Parathyroid adenoma (tissue), 2 donors: ENCODE measurements around the gene AKAP8L.

Experiments used
- H2AFZ ChIP-seq: fragments of 300-600 bp; sonication (generic); one replicate; pipeline ENCODE4 v1.7.0; 2017; ENCODE audit warnings: antibody characterized with exemption, mild to moderate bottlenecking
- H3K27ac ChIP-seq: fragments of 300-600 bp; sonication (generic); one replicate; pipeline ENCODE4 v1.7.0; 2017
- H3K27me3 ChIP-seq: fragments of 300-600 bp; sonication (generic); one replicate; pipeline ENCODE4 v1.7.0; 2017; ENCODE audit warnings: low read length; ENCODE audit not compliant: control insufficient read depth, insufficient read depth
- H3K36me3 ChIP-seq: fragments of 300-600 bp; sonication (generic); one replicate; pipeline ENCODE4 v1.7.0; 2017; ENCODE audit warnings: low read length; ENCODE audit not compliant: control insufficient read depth, insufficient read depth
- H3K4me1 ChIP-seq: fragments of 300-600 bp; sonication (generic); one replicate; pipeline ENCODE4 v1.7.0; 2017; ENCODE audit warnings: control low read depth
- H3K4me2 ChIP-seq: fragments of 300-600 bp; sonication (generic); one replicate; pipeline ENCODE4 v1.7.0; 2017; ENCODE audit warnings: low read length
- H3K4me3 ChIP-seq: fragments of 300-600 bp; sonication (generic); one replicate; pipeline ENCODE4 v1.7.0; 2017; ENCODE audit warnings: low read depth, low read length
- H3K79me2 ChIP-seq: fragments of 300-600 bp; sonication (generic); one replicate; pipeline ENCODE4 v1.7.0; 2017; ENCODE audit warnings: control low read depth
- H3K9ac ChIP-seq: fragments of 300-600 bp; sonication (generic); one replicate; pipeline ENCODE4 v1.7.0; 2017; ENCODE audit warnings: mild to moderate bottlenecking
- H3K9me3 ChIP-seq: fragments of 300-600 bp; sonication (generic); one replicate; pipeline ENCODE4 v1.7.0; 2017; ENCODE audit warnings: low read length; ENCODE audit not compliant: control insufficient read depth
- TF ChIP-seq, protein P1 (sequence below): fragments of 300-600 bp; sonication (generic); IDR thresholded peaks from one replicate; pipeline ENCODE4 v1.7.0; 2017; ENCODE audit warnings: antibody characterized with exemption, mild to moderate bottlenecking
- donor health status: primary hyperparathyroidism.

The AKAP8L gene

GRCh38 chr19:15373644-15374043 is 45.1 kb downstream of the AKAP8L start:
- TF ChIP-seq, protein P1, sequence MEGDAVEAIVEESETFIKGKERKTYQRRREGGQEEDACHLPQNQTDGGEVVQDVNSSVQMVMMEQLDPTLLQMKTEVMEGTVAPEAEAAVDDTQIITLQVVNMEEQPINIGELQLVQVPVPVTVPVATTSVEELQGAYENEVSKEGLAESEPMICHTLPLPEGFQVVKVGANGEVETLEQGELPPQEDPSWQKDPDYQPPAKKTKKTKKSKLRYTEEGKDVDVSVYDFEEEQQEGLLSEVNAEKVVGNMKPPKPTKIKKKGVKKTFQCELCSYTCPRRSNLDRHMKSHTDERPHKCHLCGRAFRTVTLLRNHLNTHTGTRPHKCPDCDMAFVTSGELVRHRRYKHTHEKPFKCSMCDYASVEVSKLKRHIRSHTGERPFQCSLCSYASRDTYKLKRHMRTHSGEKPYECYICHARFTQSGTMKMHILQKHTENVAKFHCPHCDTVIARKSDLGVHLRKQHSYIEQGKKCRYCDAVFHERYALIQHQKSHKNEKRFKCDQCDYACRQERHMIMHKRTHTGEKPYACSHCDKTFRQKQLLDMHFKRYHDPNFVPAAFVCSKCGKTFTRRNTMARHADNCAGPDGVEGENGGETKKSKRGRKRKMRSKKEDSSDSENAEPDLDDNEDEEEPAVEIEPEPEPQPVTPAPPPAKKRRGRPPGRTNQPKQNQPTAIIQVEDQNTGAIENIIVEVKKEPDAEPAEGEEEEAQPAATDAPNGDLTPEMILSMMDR: no peak
- Histone ChIP-seq H3K4me1 (peaks cover 15% of the 10 kb centered on the region), H3K79me2 (peaks cover 71% of the 10 kb centered on the region), H3K4me3 (no peak overlapping the region), H3K27ac (no peak overlapping the region), H3K9ac (no peak overlapping the region), H3K27me3 (no peaks in the 10 kb centered on the region), H3K4me2 (no peak overlapping the region), H3K9me3 (no peaks in the 10 kb centered on the region), H2AFZ (no peak overlapping the region), H3K36me3 (no peaks in the 10 kb centered on the region)

DNA sequence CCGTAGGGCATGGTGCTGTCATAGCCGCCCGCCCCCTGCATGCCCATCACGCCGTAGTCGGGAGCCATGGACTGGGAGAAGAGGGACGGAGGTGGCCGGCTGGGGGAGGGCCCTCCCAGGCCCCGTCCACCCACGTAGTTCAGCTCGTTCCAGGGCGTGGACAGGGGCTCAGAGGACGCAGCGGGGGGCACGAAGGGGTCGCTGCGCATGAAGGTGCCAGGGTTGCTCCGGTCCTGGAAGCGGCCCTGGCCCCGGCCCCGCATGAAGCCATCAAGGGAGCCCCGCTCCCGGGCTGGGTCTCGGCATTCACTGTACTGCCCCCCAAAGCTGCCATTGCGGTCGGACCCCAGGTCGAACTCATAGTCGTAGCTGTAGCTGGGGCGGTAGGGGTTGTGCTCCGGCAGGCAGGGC is 45.9 kb downstream of the AKAP8L start:
- Histone ChIP-seq H3K27me3 (no peaks in the 10 kb centered on the region), H2AFZ (no peak overlapping the region), H3K9me3 (no peaks in the 10 kb centered on the region), H3K27ac (no peak overlapping the region), H3K4me1 (peaks cover 12% of the 10 kb centered on the region), H3K79me2 (peaks cover 63% of the 10 kb centered on the region), H3K4me2 (no peak overlapping the region), H3K36me3 (no peaks in the 10 kb centered on the region), H3K4me3 (no peak overlapping the region), H3K9ac (no peak overlapping the region)
- TF ChIP-seq, protein P1: no peak

- no peak overlapping the region for H3K27ac ChIP-seq
- TF ChIP-seq, protein P1: no peak
Observed at GRCh38 chr19:15372470-15372869, 46.3 kb downstream of the AKAP8L start.

GRCh38 chr19:15371786-15372380 is 46.9 kb downstream of the AKAP8L start:
- no peak overlapping the region for H2AFZ ChIP-seq
- no peak overlapping the region for H3K4me2 ChIP-seq
- peaks cover 6% of the 10 kb centered on the region for H3K4me1 ChIP-seq
- no peaks in the 10 kb centered on the region for H3K36me3 ChIP-seq
- TF ChIP-seq, protein P1: no peak
- H3K4me3 ChIP-seq: no peak overlapping the region
- no peak overlapping the region for H3K27ac ChIP-seq
- H3K9me3 ChIP-seq: no peaks in the 10 kb centered on the region
- peaks cover 57% of the 10 kb centered on the region for H3K79me2 ChIP-seq
- no peak overlapping the region for H3K9ac ChIP-seq
- no peaks in the 10 kb centered on the region for H3K27me3 ChIP-seq

More at GRCh38 chr19:15372470-15372869, 46.3 kb downstream of the AKAP8L start:
- Histone ChIP-seq H3K4me3 (no peak overlapping the region), H3K4me2 (no peak overlapping the region), H3K27me3 (no peaks in the 10 kb centered on the region), H3K4me1 (peaks cover 9% of the 10 kb centered on the region), H3K9ac (no peak overlapping the region), H3K9me3 (no peaks in the 10 kb centered on the region), H3K79me2 (peaks cover 62% of the 10 kb centered on the region), H2AFZ (no peak overlapping the region), H3K36me3 (no peaks in the 10 kb centered on the region)

GRCh38 chr19:15371119-15371518 is 47.7 kb downstream of the AKAP8L start:
- no peak overlapping the region for H3K9ac ChIP-seq
- no peaks in the 10 kb centered on the region for H3K27me3 ChIP-seq
- TF ChIP-seq, protein P1: no peak
- no peaks in the 10 kb centered on the region for H3K9me3 ChIP-seq
- H3K36me3 ChIP-seq: no peaks in the 10 kb centered on the region
- peaks cover 2% of the 10 kb centered on the region for H3K4me1 ChIP-seq
- no peak overlapping the region for H3K4me2 ChIP-seq
- H3K4me3 ChIP-seq: no peak overlapping the region
- H2AFZ ChIP-seq: no peak overlapping the region
- peaks cover 49% of the 10 kb centered on the region for H3K79me2 ChIP-seq
- peak overlapping the region; percentile 24 for H3K27ac ChIP-seq
